ENCODE results near the gene PHC2.
"Not testable (repeated sequence)": the region's sequence is repeated elsewhere in the genome, so short reads cannot be mapped to it uniquely, and the experiment has no call there.

PHC2 gene

GRCh38 chr1:33324677-33325575 is 106.0 kb downstream of the PHC2 start:
- no peak for DNase-seq

GRCh38 chr1:33323663-33324477 is 107.0 kb downstream of the PHC2 start:
- DNase-seq, result no peak

- no peak for DNase-seq
Measured at GRCh38 chr1:33322870-33323585, 107.9 kb downstream of the PHC2 start.

DNA sequence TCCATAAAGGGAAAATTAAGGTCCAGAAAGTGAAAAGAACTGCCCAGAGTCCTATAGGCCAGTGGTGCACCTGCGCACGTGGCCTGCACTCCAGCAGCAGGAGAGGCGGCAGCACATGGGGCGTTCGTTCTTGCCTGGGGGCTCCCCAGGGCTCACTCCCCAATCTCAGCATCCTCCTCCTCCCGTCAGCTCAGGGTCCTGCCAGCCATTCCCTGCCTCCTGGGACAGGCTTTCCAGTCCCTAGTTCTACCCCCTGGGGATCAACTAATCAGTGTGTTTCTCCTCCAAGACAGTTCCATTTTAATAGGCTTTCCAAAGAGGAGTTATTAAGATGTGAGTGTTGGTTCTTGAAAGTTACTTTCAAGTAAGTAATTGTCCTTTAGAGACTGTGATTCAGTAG is 108.8 kb downstream of the PHC2 start:
- DNase-seq, result no peak

DNA sequence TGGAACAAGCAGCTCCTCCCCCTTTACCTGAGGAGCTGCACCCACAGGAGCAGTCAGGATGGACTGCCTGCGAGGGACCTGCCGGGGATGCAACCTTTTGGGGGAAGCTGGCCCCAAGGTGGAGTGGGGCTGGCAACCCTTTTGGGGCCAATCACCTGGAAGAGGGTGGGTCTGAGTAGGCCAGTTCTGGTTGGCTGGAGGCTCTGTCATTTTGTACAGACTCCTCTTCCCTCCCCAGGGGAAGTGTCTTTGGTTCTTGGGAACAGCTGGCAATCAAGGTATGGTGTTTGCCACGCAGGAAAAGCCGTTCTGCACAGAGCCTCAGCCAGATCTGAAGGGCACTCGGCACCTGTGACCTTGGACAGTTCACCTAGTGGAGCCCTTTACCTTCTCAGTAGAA is 109.7 kb downstream of the PHC2 start:
- no peak for DNase-seq

DNA sequence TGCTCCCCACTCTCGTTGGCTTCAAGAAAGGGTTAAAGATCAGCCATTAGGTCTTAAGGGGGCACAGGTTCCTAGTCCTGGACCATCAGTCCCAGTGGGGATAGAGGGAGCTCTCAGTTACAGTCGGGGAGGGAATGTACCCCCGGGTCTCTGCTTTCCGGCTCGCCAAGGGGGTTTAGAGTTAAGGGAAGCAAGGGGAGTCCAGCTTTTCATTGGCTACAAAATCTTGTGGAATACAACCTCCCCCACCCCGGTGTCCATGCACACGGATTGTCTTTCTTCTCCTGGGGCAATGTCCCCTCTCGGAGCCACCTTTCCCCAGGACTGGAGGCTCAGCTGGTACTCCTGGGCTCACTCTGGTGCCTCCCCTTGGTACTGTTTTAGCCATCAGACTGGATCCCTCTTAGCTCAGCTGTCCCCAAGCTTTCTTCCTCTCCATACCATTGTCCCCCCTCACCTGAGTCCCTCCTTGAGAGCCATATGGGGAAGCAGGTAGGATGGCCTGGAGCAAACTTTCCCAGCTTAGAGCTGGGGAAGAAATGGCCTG is 110.2 kb downstream of the PHC2 start, which contains the start of gene A3GALT2:
Gene A3GALT2, minus strand, starts transcription at position 480 of the 547 bp plus-strand sequence. Its CDS starts 0 bp downstream, at position 480.
- DNase-seq, result no peak

DNA sequence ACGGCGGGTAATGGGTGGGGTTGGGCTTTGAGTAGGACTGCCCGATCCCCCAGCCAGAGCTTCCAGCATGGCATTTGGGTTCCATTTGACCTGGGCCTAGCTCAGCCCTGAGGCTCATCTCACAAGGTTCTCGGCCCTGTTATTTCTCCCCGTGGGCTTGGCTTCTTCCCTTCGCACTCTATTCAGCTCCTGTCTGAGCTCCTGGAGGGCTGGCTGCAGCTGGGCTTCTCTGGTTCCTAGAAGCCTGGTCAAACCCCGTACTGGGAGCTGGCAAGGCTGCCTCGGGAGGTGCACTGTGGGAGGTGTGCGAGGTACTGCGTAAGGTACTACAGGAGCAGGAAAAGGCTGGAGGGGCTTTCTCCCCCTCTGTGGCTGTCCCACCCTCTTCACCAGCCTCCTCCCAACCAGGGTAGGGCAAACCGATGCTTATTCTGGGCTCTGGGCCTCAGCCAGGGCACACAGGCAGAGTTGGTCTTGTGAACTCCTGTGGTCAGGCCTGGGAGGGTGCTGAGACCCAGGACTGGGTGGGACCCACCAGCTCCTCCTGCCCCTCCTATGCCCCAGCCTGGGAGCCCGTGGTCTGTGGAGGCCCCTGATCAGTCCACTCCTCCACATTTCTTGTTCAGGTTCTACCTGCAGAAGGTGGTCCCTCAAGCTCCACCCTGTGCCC is 110.8 kb downstream of the PHC2 start:
- no peak for DNase-seq

GRCh38 chr1:33319186-33319948 is 111.5 kb downstream of the PHC2 start:
- DNase-seq, result no peak

GRCh38 chr1:33317946-33318345 is 112.9 kb downstream of the PHC2 start:
- DNase-seq, result no peak

- no peak for DNase-seq
Measured at GRCh38 chr1:33317354-33317753, 113.5 kb downstream of the PHC2 start.

DNA sequence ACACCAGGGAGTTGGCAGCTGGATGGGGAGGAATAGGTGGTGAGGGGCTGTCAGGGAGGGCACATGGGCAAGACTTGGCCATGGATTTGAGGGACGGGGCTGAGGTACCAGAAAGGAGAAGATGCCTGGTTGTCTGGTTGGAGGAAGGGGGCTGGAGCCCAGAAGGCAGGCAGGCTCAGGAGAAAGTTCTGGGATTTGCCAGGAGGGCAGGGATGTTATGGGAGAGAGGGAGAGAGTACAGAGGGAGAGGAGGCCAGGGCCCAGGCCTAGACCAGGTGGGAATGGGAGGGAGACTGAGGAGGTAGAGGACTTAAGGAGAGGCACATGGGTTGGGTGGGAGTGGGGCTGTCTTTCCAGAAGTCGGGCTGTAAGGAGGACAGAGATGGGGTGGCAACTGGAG is 114.3 kb downstream of the PHC2 start:
- no peak for DNase-seq

DNA sequence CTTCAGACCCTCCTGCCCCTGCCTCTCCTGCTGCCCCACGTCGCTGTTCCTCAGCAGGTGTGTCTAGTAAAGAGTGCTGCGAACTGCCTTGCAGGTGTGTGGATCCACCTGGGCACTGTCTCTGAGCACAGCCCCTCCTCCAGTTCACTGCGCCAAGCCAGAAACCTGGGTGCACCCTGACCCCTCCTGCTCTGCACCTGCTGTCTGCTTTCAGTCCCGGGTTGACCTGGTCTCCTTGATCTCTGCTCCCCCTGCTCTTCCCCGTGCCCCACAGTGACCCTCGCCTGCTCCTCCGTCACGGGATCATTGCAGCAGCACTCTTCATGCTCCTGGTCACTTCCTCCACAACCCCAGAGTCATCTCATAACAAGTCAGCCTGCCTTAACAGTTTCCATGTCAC is 116.5 kb downstream of the PHC2 start:
- DNase-seq, result no peak

DNA sequence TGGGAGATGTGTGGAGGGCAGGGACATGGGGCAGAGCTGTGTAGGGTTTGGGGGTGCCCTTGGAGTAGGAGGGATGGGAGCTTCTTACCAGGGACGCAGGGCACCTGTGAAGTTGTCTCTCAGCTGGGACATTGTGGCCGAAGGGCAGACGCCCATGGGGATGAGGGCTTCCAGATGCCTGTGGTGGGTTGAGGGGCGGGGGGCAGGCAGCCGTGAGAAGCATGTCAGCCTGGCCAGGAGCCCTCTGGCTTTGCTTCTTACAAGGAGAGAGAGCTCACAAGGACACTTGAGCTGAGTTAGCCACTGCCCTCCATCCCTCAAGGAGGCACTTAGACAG is 118.5 kb downstream of the PHC2 start:
- DNase-seq, result no peak

DNA sequence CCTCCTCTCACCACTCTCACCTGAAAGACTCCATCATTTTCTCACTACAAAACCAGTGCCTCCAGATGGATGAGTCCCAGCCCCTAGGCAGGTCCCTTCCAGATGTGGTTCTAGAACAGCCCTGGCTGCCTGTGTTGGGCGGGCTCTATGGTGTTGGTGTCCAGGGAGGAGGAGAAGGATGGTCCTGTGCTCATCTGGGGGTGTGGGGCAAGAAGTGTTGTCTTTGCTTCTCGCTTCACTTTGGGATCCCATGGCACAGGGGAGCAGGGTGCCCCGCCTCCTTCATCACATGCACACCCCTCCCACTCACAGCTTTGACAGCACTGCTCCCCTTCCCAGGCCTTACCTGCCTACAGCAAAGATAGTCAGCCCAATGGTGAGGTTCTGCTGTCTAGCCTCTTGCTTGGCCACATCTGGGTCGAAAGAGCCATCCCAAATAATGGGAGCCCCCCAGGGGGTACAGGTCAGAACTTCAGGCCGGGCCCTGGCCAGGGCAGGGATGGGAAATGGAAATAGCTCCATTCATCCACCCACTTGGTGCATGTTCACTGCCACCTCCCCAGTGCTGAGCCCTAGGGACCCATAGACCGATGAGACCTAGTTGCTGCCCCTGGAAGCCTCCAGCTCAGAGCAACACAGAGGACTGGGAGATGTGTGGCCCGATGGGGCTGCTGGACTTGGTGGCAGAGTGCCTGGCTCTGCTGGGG is 119.0 kb downstream of the PHC2 start:
- DNase-seq, result no peak

- DNase-seq, result no peak
Measured at GRCh38 chr1:33310702-33311101, 120.2 kb downstream of the PHC2 start.

- not testable (repeated sequence) for DNase-seq
Measured at GRCh38 chr1:33309351-33309750, 121.5 kb downstream of the PHC2 start.

GRCh38 chr1:33307494-33307864 is 123.4 kb downstream of the PHC2 start:
- DNase-seq, result no peak

DNA sequence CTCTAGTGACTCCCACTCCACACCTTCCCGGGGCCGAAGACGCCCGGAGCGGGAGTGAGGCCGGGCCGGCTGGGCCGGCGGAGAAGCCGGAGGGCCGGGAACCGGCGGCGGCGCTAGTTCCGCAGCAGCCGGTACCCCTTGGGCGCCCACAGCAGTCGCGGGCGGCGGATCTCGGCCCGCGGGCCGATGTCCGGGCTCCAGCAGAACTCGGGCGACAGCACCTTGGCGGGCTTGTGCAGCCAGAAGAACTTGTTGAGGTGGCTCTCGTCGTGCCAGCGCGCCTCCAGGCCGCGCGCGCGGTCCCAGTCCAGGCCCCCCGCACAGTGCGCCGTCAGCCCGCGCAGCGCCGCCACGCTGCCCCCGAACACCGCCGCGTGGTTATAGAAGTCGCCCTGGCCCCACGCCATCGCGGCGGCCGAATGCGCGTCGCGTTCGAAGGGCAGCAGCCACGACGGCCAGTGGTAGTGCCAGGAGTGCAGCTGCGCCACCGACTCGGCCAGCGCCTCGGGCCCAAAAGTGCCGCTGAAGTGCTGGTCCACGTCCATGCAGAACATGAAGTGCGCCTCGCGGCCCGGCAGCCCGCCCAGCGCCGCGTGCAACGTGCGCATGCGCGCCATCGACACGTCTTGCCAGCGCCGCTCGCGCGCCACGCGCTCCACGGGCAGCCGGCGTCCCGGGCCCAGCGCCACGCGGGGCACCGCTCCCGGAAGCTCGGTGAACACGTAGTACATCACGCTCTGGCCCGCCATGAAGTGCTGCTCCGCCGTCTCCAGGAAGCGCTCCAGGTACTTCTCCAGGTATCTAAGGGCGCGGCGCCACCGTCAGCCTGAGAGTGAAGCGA is 124.0 kb downstream of the PHC2 start:
- DNase-seq, result no peak

DNA sequence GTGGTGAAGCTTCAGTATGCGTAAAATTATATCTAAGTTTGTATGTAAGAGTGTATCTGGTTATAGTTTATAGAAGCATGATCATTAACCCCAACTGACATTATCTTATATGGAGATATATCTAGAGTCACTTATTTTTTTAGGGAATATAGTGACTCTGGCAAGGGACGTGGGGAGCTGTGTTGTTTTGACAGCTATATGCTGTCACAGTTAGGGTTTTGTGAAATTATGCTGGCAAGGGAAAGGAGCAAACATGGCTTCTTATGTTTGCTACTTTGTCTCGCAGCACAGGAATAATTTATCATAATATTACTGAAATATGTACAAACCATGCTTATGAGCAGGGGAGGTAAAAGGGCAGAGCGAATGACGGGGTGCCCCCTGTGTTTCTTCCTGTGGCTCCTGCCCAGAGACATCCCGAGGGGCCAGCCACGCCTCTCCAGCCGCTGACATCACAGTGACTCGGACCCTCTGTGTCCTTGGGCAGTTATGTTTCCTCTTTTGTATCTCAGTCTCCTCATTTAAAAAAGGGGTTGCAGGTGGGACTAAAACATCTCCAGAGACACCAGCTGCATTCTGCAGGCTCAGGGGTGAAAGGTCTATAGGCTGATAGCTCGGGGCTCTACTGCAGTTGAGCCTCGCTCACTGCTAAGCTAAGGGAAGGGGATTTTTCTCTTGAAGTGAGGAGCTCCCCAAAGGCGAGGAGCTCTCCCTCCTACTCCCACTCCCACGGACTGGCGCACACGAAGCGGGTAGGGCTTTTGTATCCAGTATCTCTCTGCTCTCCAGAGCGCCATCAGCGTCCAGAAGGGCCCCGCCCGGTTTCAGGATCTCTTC is 124.9 kb downstream of the PHC2 start:
- DNase-seq, result no peak

Measured in activated CD8-positive, alpha-beta memory T cell treated with anti-CD3 and anti-CD28 coated beads for 24 hours (primary cell).